Amygdala (tissue), 56 donors: ENCODE data around the gene NLRP4.

ENCODE experiments used
- DNase-seq, 56 donors: peaks; one replicate each; lab custom pipeline; 2025; lab: John Stamatoyannopoulos, UW

Gene NLRP4, protein sequence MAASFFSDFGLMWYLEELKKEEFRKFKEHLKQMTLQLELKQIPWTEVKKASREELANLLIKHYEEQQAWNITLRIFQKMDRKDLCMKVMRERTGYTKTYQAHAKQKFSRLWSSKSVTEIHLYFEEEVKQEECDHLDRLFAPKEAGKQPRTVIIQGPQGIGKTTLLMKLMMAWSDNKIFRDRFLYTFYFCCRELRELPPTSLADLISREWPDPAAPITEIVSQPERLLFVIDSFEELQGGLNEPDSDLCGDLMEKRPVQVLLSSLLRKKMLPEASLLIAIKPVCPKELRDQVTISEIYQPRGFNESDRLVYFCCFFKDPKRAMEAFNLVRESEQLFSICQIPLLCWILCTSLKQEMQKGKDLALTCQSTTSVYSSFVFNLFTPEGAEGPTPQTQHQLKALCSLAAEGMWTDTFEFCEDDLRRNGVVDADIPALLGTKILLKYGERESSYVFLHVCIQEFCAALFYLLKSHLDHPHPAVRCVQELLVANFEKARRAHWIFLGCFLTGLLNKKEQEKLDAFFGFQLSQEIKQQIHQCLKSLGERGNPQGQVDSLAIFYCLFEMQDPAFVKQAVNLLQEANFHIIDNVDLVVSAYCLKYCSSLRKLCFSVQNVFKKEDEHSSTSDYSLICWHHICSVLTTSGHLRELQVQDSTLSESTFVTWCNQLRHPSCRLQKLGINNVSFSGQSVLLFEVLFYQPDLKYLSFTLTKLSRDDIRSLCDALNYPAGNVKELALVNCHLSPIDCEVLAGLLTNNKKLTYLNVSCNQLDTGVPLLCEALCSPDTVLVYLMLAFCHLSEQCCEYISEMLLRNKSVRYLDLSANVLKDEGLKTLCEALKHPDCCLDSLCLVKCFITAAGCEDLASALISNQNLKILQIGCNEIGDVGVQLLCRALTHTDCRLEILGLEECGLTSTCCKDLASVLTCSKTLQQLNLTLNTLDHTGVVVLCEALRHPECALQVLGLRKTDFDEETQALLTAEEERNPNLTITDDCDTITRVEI

DNA sequence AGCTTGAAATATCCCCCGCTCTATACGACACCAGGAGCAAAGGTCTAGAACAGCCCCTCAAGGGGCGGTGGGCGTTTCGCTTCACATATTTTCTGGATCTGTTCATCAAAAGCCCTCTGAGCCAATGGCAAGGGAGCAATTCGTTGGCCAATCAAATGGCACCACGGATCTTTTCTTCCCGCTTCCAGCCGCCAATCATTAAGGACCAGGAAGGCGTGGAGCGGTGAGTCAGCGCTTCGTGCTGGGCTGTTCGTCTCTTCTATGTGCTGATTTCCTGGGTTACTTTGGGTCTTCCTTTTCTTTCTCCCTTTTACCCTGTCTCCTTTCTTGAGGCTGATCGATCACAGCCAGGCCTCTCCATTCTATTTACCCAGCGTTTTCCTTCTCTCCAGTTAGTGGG is at the start of gene NLRP4:
NLRP4 (plus strand) TSS at position 201 of the 400 bp plus-strand sequence. CDS start 15,541 bp downstream, outside the sequence.
- DNase-seq = no peak

DNA sequence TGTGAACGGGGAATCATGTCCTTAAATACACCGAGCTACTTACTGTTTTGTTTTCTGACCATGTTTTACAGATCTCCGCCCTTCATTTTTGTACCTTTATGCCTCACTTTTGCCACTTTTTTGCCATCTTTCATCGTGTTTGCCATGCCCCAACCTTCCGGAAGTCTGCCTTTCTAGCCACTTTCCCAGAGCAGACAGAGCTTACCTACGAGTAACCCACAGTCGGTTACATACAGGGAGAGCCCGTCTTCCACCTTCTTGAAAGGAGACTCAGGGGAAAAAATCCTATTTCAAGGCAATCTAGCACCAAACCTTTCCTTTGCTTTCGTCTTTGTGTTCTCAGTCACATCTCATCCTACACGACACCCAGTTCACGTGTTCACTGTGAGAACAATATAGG is 41.3 kb upstream of the NLRP4 start:
- no peak for DNase-seq

DNA sequence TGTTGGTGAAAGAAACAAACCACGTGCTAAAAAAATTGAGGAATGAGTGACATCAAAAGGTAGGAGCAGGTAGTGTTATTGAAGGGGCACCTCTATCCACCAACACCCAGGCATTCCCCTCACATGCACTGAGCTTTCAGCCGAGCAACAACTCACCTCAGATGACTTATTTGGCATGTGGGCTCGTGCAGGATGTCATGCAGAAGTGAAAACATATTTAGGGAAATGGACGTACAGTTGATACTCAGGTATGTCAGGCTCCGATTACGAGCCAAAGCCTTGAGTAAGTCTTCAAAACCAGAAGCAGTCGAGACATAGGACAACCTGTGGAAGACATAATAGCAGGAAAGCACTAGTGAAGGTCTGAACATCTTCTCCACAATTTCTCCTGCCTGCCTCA is 34.9 kb upstream of the NLRP4 start:
- no peak for DNase-seq

DNA sequence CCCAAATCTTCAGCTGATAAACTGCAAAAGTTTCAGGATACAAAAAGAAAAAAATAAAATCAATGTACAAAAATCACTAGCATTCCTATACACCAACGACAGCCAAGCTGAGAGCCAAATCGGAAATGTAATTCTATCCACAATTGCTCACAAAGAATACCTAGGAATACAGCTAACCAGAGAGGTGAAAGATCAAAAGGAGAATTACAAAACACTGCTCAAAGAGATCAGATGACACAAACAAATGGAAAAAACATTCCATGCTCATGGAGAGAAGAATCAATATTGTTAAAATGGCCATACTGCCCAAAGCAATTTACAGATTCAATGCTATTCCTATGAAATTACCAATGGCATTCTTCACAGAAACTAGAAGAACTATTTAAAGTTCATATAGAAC is 34.1 kb upstream of the NLRP4 start:
- no peak for DNase-seq

DNA sequence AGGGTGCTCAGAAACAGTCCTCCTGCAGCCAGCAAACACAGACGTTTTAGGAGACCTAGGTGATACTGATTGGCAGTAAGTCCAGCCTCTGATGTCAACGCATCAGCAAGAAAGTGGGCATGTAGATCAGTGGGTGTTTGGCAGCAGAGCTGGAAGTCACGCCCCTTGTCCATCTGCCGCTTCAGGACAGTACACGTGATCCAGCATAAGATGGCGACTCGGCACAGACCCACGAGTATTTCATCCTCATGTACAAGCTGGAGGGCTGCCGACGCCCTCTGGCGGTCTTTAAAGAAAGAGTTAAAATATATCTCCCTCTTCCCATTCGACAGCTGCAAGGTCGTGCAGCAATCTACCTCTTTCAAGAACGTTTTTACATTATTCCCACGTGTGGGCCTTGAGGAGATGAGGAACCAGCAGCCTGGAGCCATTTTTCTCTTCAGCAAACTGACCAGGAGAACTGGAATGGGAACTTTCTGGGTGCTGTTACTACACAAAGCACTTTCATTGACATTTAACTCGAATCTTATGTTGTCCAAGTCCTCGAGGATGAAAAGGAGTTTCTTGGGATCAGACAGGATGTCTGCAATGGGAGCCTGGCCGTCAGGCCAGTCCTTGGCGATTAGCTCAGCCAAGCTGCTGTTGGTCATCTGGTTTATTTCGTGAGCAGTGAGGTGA is 26.8 kb upstream of the NLRP4 start:
- peak in 7 of 56 donors; percentile 1 to 35 (median 2) for DNase-seq

DNA sequence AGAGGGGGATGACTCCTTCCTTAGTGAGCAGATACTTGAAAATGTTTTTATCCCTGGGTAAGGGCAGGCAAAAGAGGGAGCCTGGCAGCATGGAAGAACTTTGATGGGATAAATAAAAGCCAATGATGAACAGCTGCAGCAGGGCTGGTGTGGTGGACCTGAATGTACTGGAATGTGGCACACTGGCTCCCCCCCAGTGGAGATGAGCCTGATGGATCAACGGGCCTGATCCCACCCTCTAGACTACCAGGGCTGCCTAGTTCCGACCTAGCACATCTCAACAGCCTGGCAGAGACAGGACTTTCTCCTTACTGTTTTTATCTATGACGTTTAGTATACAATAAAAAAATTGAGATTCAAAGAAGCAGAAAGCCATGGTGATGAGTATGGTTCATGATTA is 25.0 kb upstream of the NLRP4 start:
- DNase-seq = no peak

DNA sequence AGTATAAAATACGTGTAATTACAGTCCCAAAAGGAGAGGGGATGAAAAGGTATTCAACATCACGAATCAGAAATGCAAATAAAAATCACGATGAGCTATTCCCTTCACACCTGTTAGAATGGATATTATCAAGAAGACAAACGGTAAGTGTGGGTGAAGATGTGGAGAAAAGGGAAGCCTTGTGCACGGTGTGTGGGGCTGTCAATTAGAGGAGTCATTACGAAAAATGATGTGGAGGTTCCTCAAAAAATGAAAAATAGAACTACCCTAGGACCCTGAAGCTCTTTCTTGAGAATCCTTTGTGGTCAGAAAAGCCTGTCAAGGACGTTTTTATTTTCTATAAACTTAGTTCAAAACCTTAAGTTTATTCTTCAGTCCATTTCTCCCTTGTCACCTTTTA is 23.9 kb upstream of the NLRP4 start:
- DNase-seq = no peak

DNA sequence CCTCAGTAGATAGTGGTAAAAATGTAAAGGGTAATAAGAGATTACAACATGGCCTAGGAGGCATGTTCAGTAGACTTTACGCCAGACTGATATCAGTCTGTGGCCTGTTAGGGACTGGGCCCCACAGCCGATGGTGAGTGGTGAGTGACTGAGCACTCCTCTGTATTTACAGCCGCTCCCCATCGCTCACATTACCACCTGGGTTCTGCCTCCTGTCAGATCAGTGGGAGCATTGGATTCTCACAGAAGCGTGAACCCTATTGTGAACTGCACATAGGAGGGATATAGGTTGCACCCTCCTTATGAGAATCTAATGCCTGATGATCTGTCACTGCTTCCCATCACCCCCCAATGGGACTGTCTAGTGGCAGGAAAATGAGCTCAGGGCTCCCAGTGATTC is 22.4 kb upstream of the NLRP4 start:
- DNase-seq = no peak

DNA sequence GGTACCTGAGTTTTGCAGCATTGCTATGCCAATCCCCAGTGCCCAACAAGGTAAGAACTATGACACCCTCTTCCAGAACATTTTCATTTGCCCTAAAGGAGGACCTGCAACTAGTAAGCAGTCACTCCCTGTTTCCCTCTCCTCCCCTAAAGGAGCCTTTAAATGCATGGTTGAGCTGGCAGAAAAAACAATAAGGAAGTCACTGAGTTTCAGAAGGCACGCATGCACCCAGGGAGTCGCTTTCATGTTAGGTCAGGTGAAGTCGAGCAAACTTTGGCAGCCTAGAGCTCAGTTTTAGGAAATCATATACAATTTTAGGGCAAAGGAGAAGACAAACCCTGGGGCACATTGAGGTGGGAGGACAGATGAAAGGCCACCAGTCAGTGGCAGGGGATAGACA is 16.3 kb upstream of the NLRP4 start:
- DNase-seq = no peak

DNA sequence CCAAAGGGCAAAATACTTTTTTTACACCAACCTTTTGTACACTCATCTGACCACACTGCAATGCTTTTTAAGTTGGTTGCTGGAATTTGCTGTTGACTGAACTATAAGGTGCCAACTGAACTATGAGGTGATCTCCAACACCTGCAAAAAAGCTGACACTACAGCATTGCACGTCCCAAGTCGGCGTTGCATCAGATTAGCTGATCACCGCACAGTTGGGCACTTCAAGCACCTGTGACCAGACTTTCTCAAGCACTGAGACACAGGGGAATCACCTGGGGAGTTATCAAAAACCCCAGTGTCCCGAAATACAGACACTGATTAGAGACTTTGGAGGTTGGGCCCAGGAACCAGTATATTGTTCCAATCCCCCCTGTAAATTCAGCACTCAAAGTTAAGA is 5.7 kb upstream of the NLRP4 start:
- no peak for DNase-seq

DNA sequence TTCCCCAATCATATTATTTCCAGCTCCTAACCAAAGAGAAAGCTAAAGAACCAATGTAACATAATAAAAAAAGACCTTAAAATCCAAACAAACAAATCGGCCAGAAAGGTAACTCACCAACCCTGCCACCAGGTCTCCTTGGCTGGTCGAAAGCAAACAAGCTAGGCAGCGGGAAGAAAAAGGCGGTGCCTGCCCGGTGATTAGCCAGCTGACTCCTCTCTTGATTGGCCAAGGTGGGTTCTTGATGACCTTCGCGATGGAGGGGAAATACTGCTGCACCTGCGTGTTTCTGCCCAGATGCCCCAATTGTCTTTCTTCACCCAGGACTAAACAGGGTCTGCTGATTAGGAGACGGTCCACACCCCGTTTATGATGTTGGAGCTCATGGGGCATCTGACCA is 4.5 kb upstream of the NLRP4 start, which contains the start of gene NLRP11:
NLRP11 (minus strand) TSS at position 154 of the 400 bp plus-strand sequence. CDS start 13,825 bp downstream, outside the sequence.
- no peak for DNase-seq

DNA sequence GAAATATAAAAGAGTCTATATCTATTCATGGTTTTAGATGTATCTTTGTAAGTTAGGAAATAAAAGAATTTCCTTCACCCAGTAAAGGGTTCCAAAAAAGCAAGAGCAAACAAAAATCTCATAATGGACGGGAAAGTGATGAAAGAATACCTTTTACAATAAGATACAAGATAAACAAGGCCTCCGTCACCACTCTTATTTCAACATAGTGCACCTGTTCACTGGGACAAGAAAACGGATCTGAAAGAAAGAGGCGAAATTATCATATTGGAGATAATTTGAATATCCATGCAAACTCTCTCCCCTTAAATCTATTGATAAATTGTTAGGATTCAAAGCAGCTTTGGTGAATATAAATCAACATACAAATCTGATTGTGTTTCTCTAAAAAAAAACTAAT is 3.7 kb upstream of the NLRP4 start:
- no peak for DNase-seq

DNA sequence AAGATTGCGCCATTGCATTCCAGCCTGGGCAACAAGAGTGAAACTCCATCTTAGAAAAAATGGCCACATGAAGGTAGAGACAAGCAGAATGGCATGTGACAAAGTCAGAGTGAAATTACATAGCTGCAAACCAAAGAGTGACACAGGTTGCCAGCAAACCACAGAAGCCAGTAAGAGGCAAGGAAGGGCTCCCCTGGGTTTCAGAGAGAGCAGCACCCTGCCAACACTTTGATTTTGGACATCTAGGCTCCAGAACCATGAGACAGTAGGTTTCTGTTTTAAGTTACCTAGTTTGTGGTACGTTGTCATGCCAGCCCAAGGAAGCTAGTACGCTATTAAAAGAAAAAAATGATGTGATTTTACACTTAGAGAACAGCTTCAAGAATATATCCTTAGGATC is 1.9 kb downstream of the NLRP4 start:
- no peak for DNase-seq

DNA sequence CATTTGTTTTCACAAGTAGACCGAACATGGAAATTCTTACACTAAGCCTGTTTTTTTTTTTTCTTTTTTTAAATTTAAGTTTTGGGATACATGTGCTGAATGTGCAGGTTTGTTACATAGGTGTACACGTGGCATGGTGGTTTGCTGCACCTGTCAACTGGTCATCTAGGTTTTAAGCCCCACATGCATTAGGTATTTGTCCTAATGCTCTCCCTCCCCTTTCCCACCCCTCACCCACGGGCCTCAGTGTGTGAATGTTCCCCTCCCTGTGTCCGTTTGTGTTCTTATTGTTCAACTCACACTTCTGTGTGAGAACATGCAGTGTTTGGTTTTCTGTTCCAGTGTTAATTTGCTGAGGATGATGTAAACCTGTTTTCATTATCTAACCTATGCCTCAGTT is 2.6 kb downstream of the NLRP4 start:
- DNase-seq = no peak

DNA sequence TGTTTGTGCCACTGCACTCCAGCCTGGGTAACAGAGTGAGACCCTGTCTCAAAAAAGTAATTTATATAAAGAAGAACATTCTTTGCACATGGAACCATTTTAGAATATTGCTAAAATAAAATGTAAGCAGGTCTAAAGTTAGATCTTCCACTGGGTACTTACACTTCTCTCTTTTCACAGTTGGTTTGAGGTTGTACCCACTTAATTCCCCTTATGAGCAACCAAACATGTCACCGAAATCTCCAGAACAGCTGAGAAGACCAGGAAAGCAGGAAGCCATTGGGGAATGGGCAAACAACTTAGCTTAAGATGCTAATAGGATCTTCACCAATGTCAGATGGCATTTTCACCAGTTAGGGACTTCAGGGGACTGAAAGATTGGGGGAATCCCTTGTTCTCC is 18.8 kb downstream of the NLRP4 start:
- peak in 2 of 56 donors; percentile 1 for DNase-seq

DNA sequence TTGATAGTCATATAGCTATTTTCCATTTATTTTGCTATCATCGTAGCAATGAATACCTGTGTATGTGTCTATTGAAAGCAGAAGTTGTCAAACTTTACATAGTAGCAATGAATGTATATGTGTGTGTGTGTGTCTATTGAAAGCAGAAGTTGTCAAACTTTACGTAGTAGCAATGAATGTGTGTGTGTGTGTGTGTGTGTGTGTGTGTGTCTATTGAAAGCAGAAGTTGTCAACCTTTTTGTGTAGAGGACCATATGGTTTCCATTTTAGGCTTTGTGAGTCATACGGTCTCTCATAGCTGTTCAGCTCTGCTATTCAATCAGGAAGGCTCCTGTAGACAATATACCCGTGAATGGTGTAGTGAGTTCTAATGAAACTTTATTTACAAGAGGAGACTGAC is 20.8 kb downstream of the NLRP4 start:
- DNase-seq = peak in 2 of 56 donors; percentile 1 to 14

DNA sequence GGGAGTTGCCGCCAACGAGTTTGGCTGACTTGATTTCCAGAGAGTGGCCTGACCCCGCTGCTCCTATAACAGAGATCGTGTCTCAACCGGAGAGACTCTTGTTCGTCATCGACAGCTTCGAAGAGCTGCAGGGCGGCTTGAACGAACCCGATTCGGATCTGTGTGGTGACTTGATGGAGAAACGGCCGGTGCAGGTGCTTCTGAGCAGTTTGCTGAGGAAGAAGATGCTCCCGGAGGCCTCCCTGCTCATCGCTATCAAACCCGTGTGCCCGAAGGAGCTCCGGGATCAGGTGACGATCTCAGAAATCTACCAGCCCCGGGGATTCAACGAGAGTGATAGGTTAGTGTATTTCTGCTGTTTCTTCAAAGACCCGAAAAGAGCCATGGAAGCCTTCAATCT is 21.6 kb downstream of the NLRP4 start:
- DNase-seq = no peak

DNA sequence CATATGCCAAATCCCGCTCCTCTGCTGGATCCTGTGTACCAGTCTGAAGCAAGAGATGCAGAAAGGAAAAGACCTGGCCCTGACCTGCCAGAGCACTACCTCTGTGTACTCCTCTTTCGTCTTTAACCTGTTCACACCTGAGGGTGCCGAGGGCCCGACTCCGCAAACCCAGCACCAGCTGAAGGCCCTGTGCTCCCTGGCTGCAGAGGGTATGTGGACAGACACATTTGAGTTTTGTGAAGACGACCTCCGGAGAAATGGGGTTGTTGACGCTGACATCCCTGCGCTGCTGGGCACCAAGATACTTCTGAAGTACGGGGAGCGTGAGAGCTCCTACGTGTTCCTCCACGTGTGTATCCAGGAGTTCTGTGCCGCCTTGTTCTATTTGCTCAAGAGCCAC is 22.1 kb downstream of the NLRP4 start:
- DNase-seq = no peak

DNA sequence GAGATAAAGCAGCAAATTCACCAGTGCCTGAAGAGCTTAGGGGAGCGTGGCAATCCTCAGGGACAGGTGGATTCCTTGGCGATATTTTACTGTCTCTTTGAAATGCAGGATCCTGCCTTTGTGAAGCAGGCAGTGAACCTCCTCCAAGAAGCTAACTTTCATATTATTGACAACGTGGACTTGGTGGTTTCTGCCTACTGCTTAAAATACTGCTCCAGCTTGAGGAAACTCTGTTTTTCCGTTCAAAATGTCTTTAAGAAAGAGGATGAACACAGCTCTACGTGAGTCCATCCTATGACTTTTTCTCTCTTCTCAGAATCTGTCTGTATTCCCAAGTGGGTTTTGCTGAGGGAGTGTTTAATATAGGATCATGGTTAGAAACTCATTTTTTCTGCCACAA is 22.6 kb downstream of the NLRP4 start:
- no peak for DNase-seq

DNA sequence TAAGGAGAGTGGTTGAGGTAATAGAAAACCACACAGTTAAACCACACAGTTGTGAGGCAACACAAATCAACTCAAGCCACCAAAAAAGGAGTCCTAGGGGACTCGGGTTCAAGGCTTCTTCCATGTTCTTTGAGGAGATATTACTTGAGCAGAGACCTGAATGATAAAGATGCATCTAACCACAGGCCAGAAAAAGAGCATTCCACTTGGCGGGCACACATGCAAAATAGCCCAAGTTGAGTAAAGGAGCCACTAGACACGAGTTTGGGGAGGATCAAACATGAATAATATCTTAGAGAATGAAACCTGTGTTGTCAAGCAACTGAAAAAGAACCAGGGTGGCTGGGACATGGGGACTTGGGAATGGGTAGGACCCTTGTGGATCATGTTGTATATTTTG is 30.2 kb downstream of the NLRP4 start:
- DNase-seq = no peak

DNA sequence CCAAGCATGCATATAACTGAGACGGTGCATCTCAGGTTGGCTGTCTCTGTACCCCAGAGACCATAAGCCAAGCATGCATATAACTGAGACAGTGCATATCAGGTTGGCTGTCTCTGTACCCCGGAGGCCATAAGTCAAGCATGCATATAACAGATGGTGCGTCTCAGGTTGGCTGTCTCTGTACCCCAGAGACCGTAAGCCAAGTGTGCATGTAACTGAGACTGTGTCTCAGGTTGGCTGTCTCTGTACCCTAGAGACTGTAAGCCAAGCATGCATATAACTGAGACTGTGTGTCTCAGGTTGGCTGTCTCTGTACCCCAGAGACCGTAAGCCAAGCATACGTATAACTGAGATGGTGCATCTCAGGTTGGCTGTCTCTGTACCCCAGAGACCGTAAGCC is 30.8 kb downstream of the NLRP4 start:
- no peak for DNase-seq
